T-helper 9 cell (primary cell): ENCODE data around the gene CBX5.
"Not testable (repeated sequence)": the region's sequence is repeated elsewhere in the genome, so short reads cannot be mapped to it uniquely, and the experiment has no call there.

ENCODE experiments used
- DNase-seq: peaks from one replicate; pipeline ENCODE4 v3.0.0-alpha.2; 2020

The CBX5 gene

GRCh38 chr12:54265364-54265812, 14.5 kb downstream of the CBX5 start:
- no peak for DNase-seq

- DNase-seq, result no peak
These were observed 17.5 kb downstream of the CBX5 start for GRCh38 chr12:54262403-54262925.

- DNase-seq, result no peak
These were observed 18.0 kb downstream of the CBX5 start for GRCh38 chr12:54261815-54262402.

GRCh38 chr12:54259194-54260011, 20.5 kb downstream of the CBX5 start:
- DNase-seq, result no peak

- no peak for DNase-seq
These were observed 21.7 kb downstream of the CBX5 start for GRCh38 chr12:54258201-54258681.

DNA sequence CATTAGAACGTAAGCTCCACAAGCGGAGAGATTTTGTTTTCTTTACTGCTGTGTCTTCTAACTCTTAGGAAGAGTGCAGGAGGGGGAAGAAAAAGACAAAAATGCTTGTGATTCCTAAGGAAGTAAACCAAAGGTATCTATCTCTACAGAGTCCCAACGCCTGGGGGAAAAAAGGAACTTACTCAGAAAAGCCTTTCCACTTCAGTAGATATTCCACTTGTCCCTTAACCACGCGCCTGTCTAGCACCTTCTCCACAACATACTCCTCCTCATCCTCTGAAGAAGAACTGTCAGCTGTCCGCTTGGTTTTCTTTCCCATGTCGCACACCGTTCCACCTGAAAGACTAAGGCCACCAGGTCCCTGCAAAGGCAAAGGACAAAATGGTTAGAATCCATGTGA, 22.6 kb downstream of the CBX5 start:
- no peak for DNase-seq

DNA sequence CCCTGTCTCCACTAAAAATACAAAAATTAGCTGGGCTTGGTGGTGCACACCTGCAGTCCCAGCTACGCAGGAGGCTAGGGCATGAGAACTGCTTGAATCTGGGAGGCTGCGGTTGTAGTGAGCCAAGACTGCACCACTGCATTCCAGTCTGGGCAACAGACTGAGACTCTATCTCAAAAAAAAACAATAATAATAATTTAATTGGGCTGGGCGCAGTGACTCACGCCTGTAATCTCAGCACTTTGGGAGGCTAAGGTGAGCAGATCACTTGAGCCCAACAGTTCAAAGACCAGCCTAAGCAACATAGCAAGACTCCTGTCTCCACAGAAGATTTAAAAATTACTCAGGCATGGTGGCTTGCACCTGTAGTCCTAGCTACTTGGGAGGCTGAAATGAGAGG, 26.7 kb downstream of the CBX5 start:
- no peak for DNase-seq

DNA sequence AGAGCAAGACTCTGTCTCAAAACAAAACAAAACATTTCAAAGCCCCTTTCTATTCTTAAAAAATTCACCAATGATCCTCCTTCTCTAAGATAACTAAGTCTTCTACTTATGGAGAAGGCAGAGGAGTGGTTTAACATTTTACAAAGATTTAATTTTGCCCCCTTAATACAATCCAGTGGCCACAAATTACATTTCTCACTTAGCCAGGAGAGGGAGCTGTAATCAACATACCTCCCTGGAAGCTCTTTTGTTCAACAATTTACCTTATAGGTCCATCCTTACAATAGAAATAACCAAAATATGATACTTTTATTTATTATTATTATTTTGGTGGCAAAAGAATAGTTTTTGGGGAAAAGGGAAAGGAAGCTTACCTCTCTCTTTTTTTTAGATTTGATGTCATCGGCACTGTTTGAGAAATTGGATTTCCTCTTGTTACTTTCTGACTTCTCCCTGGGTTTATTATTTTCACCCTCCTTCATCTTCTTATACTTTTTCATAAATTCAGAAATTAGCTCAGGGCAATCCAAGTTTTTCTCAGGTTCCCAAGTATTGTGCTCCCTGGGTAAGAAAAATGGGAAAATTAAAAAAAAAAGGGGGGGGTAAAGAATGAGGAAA, 28.1 kb downstream of the CBX5 start:
- no peak for DNase-seq

- no peak for DNase-seq
These were observed 30.4 kb downstream of the CBX5 start for GRCh38 chr12:54249489-54249888.

- no peak for DNase-seq
These were observed 33.8 kb downstream of the CBX5 start for GRCh38 chr12:54246011-54246641.

- DNase-seq, result no peak
These were observed 38.8 kb downstream of the CBX5 start for GRCh38 chr12:54240971-54241588.

DNA sequence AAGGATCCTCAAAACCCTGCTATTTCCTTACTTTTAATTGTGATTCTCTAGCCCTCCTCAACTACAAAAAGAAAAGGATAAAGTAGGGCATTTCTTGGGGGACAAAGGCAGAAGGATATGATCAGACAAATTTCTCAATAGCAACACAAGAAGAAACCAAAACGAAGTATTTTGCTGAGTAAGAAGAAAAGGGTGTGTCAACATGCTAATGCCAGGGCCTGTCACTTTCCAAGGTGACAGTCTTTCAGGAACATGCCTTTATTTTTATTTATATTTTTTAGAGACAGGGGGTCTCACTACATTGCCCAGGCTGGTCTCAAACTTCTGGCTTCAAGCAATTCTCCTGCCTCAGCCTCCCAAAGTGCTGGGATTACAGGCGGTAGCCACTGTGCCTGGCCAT, 39.8 kb downstream of the CBX5 start:
- no peak for DNase-seq

DNA sequence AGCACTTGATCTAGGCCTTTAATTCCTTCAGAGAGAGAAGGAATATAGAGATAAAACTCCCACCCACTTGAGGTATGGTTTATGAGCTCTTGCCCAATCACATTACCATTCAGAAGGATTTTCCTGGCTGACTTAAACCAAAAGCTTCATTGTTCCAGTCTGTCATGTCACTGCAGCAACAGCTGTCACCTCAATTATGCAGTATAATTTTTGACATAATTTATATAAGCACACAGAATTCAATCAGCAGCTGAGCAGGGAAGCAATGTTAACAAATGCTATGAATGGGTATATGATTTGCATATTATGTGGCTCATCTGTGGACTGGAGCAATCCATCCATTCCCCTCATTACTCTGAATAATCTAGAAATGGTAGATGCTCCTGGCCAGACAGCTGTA, 40.3 kb downstream of the CBX5 start:
- DNase-seq, result no peak

- no peak for DNase-seq
These were observed 41.4 kb downstream of the CBX5 start for GRCh38 chr12:54238531-54238930.

- DNase-seq, result no peak
These were observed 47.1 kb downstream of the CBX5 start for GRCh38 chr12:54232790-54233189.

DNA sequence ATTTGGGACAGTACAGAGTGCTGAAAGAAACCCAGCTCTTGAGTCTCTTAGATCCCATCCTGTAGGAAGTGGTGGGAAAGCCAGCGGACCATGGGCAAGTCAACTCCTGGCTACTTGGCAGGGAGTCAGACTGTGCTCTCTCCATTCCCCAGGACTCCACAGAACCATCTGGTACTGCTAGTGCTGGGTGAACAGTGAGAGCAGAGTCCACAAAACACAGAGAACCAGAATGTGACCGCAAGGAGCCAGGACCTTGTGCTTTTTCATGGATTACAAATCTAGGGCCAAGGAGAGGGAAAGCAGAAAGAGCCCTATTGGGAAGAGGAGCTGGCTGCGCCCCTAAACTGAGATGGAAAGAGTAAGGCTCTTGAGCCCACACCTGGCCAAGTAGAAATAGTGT, 48.7 kb downstream of the CBX5 start:
- DNase-seq, result not testable (repeated sequence)

DNA sequence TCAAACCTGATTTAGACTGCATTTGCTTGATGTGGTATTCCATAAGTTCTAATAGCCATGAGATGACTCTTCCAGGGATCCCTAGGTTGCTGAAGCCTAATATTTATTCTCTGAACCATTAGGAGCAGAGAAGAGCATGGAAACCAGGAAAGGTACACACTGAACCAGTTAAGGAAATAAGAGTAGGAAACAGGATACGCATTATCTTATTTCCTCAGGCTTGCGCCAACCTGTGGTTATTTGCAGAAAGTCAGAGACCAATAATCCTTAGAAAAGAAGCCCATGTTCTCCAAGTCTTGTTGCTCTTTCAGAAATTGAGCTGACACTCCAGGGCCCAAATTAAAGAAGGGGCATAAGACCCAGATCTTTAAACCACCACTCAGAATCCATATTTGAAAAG, 49.4 kb downstream of the CBX5 start:
- no peak for DNase-seq

- no peak for DNase-seq
These were observed 50.2 kb downstream of the CBX5 start for GRCh38 chr12:54229624-54230212.

DNA sequence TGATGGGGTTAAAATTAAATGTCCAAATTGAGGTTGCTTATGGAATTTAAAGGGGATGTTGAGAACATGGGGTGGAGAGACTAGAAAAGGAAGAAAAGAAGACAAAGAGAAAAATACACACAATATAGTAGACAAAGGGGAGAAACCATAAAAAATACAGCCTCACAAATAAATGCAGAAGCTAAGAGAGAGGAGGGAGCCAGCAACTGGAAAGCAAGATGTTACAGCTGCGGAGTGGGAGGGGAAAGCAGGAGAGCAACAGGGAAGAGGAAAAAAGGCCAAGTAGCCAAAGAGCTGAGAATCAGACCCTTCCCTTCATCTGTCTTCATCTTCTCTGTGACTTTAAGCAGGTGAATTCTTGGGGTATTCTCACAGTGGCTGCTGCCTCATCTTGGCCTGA, 51.5 kb downstream of the CBX5 start:
- DNase-seq, result no peak

DNA sequence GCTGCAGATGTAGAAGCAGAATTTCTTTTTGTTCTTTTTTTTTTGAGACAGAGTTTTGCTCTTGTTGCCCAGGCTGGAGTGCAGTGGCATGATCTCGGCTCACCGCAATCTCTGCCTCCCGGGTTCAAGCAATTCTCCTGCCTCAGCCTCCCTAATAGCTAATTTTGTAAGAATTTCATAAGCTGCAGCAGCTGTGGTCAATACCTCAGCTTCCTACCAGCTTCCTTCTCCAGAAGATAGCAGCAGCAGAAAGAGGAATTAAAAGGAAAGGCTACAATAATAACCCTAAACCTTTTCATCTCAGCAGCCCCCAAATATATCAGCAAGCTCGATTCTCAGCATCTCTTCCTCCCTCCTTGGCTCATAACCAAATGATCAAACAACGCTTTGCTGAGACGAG, 52.0 kb downstream of the CBX5 start:
- not testable (repeated sequence) for DNase-seq

DNA sequence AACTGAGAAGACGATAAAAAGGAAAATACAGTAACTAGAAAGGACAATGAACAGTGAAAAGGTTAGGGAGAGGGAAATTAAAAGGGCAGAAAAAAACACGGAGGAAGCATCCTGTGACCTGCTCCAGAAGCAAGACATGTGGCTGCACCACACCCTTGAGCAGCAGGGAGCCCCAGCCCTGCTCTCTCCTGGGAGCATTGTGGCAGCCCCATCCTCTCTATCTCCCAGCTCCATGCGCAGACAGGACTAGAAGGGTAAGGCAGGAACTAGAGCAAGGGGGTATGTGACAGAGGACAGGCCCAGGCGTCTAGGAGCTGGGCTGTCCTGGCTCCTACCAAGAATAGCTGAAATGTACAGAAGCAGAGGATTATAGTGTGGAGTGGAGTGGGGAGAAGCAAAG, 52.5 kb downstream of the CBX5 start:
- DNase-seq, result no peak

GRCh38 chr12:54225666-54226065, 54.3 kb downstream of the CBX5 start:
- DNase-seq, result no peak
